Measurements from ENCODE around the gene MAD1L1.
"Not testable (repeated sequence)": the region's sequence is repeated elsewhere in the genome, so short reads cannot be mapped to it uniquely, and the experiment has no call there.

Gene MAD1L1

DNA sequence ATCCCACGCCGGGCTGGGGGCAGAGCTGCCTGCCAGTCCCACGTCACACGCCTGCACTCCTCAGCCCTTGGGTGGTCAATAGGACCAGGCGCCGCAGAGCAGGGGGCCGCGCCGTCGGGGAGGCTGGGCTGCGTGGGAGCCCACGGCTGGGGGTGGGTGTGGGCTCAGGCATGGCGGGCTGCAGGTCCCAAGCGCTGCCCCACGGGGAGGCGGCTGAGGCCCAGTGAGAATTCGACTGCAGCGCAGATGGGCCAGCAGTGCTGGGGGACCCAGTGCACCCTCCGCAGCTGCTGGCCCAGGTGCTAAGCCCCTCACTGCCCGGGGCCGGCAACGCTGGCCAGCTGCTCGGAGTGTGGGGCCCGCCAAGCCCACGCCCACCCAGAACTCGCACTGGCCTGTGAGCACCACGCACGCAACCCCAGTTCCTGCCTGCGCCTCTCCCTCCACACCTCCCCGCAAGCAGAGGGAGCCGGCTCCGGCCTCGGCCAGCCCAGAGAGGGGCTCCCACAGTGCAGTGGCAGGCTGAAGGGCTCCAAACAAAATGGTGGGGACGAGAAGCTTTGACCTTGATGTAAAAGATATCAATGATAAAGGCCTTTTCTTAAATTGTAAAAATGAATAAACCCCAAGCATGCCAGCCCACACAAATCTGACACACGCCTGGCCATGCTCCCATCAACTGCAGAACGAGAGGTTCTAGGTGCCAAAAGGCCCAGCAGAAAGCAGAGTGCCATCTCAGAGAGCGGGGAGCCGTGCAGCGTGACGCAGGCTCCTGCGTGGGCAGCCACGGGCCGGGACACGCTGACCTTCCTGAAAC lies 255.5 kb downstream of the MAD1L1 start:
- no peak for DNase-seq

DNA sequence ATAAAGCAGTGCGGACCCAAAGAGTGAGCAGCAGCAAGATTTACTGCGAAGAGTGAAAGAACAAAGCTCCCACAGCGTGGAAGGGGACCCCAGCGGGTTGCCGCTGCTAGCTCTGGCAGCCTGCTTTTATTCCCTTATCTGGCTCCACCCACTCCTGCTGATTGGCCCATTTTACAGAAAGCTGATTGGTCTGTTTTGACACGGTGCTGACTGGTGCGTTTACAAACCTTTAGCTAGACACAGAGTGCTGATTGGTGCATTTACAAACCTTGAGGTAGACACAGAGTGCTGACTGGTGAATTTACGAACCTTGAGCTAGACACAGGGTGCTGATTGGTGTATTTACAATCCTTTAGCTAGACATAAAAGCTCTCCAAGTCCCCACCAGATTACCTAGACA lies 256.2 kb downstream of the MAD1L1 start:
- not testable (repeated sequence) for DNase-seq

DNA sequence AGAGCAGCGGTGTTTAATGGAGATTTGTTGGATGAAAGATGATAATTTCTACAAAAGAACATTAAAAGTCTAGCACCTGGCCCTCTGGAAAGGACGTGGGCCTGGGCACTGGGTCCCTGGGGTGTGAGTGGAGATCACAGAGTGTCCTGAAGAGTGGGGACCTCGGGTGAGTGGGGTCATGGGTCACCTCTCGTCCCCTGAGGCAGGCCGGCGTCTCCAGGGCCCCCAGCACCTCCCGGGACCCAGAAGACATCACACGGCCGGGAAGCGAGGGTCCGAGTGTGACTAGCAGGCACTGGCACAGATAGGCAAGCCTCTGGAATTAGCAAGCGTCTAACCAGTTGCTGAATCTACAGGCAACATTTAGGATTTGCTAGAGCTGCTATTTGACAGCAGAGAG lies 257.2 kb downstream of the MAD1L1 start:
- no peak for DNase-seq

DNA sequence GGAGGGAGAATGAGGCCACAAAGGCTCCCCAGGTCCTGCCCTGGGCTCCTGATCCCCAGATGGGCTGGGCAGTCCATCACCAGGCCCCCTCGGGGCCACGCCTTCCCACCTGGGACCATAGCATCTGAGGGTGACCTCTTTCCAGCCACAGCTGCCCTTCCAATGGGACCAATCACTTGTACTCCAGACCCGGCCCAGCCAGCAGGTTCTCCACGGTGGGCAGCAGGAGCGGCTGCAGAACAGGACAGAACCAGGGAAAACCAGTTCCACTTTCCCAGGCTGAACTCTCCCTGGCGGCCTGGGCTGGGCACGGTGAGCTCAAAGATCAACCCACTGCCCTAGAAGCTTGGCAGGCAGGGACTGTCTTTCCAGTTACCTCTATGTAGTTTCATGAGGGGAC lies 257.6 kb downstream of the MAD1L1 start:
- DNase-seq = no peak

DNA sequence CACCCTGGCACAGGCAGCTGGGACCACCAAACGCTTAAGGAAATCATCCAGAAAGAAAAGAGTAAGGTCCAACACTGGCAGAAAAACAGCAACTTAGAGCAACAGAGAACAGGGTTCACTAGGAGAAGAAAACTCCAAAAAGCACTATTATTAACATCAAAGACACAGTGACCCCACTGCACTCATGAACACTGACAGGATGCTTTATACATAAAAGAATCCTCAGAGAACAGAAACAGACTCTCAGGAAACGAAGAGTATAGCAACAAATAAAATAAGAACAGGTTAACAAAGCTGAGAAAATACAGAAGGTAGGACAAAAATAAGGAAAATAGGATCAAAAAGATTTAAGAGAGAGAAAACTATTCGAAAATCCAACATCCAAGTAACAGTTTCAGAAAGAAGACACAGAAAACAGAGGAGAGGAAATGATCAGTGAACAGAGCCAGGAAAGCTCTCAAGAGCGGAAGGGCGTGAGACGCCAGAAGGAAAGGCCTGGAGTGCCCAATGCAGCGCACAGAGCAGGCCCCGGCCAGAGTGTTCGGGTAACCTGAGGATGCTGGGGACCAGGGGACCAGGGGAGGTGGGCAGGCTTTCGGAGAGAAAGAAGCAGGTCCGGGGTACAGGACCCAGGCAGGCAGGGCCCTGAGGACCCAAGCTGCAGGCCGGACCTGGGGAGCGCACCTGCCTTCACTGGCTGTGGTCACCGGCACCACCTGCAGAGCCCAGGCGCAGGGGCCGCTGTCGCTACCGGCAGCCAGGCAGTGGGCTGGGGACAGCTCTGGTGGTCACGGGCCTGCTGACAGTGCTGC lies 258.2 kb downstream of the MAD1L1 start:
- no peak for DNase-seq

DNA sequence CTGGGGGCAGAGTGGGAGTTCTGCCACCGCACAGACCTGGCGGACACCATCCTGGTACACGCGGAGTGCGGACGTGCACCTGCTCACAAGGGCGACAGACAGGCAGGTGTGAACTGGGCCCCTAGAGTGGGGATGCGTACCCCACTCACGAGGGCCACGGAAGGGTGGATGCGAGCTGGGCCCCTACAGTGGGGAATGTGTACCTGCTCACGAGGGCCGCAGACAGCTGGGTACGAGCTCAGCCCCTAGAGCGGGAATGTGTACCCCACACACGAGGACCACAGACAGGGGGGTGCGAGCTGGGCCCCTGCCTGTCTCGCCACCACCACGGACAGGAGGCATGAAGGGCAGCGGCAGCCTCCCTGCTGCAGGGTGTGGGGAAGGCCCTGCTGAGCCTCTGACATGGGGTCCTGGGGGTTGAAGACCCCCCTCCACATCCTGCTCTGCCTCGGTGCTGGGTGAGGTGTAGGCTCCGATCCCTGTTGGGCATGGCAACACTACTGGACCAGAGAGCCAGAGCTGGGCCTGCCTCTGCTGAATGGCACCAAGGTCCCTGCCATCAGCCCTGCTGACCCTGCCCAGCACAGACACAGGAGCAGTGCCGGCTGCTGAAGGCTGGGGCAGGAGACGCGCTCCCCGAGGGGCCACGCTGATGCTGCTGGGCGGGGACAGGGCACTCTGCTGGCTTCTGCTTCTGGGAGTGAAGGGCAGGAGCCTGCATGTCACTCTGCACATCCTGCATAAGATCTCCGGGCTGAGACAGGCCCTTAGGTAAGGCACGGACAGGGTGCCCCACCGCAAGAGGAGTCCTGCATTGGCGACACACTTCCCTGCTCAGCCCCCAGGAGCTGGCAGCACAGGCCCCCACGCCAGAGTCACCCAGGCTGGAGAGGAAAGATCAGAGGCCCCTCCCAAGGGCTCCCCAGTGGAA lies 259.2 kb downstream of the MAD1L1 start:
- no peak for DNase-seq

DNA sequence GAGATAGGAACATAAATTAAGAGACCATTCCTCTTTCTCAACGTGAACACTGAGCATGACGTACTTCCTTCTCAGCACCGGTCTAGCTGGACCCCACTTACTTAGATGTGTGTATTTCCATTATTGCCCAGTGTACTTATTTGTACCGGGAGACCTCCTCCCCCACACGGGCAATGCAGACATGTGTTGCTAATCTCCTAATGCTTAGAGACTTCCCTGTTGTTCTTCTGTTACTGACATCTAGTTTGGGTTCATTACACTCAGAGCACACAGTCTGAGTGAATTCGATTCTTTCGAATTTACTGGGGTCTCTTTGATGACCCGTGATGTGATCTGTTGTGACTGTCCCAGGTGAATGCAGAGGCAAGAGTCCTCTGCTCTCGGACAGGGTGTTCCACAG lies 260.0 kb downstream of the MAD1L1 start:
- DNase-seq = no peak

DNA sequence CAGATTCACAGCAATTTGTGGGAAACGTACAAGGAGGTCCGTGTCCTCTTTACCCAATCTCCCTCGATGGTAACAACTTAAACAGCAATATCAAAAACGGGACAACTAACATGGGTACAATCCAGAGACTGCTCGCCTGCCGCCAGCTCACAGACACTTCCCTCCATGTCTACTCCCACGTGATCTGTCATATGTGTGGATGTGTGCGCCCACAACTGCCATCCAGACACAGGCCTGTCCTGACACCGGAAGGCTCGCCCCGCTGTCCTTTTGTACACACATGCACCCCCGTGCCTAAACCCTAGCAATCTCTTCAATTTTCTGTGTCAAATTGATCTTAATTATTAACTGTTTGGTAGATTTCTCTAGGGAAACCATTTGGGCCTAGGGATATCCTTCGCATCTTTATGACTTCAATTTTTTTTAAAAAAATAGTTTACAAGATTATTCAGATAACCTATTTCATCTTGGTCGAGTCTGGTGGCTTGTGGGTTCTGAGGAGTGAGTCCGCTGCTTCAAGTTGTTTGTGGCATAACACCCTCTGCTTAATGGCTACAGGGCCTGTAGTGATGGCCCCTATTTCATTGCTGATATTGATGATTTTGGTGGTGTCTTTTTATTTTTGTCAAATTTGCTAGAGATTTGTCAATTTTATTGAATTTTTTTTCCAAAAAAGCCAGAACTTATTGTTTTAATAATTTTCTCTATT lies 260.6 kb downstream of the MAD1L1 start:
- DNase-seq = no peak

DNA sequence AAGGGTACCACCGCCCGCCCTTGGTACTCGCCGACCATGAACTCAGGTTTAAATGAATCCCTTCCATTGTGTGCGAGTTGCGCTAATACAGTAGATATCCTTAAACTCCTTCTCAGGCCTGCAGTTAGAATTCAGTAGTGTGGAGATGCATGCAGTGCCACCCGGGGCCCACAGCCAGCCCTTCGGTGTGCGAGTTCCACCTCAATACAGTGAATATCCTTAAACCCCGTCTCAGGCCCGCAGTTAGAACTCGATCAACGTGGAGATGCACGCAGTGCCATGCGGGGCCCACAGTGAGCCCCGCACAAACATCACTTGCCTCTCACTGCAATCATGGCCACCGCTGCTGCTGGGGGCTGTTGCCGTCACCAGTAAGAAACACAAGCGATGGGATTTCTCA lies 261.9 kb downstream of the MAD1L1 start:
- DNase-seq = no peak

DNA sequence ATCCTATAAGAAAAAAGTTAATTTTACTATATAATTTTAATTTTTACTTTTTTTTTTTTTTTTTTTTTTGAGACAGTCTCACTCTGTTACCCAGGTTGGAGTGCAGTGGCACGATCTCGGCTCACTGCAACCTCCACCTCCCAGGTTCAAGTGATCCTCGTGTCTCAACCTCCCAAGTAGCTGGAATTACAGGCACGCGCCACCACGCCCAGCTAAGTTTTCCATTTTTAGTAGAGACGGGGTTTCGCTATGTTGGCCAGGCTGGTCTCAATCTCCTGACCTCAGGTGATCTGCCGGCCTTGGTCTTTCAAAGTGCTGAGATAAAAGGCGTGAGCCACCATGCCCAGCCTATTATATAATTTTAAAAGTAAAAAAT lies 262.5 kb downstream of the MAD1L1 start:
- DNase-seq = not testable (repeated sequence)

DNA sequence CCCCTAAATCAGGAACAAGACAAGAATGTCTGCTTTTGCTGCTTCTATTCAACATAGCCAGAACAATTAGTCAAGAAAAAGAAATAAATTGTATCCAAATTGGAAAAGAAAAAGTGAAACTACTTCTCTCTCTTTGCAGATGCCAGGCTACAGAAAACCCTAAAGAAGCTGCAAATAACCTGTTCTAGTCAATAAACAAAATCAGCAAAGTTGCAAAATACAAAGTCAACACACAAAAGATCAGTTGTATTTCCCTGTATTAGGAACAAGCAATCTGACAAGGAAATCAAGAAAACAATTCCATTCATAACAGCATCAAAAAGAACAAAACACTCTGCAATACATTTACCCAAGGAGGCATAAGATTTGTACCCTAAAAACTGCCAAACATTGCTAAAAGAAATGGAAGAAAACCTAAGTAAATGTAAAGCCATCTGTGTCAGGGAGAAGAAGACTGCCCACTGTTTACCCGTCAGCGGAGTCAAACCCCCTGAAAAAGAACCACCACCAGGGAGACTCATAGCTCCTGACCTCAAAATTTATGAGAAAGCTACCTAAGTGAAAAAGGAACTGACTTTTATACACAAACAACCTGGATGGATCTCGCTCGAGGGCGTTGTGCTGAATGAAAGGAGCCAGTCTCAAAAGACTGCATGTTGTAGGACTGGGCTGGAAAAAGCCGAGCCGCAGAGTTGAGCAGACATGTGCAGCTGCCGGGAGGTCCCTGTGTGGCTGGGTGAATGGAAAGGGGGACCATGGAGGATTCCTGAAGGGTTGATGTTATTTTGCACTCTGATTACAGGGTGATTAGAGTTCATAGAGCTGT lies 263.1 kb downstream of the MAD1L1 start:
- no peak for DNase-seq

DNA sequence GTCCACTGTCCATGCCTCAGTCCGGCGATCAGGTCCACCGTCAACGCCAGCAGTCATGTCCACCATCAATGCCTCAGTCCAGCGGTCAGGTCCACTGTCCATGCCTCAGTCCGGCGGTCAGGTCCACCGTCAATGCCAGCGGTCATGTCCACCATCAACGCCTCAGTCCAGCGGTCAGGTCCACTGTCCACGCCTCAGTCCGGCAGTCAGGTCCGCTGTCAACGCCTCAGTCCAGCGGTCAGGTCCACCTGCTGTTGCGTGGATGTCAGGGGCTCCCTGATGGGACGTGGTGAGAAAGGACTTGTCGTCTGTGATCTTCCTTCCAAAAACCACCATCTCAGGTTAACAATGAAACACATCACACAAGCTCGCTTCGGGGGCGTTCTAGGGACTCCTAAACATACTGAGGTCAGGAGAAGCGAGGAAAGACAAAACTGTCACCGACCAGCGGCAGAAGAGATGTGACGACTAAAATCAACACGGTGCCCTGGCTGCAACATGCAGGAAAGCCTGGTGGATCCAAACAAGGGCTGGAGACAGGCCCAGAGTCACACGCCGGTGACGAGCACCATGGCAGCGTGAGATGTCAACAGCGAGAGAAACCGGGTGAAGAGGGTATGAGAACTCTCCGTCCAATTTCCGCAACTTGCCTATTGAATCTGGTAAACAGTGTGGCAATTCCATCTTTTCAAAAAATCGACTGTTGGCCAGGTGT lies 264.2 kb downstream of the MAD1L1 start:
- DNase-seq = no peak

DNA sequence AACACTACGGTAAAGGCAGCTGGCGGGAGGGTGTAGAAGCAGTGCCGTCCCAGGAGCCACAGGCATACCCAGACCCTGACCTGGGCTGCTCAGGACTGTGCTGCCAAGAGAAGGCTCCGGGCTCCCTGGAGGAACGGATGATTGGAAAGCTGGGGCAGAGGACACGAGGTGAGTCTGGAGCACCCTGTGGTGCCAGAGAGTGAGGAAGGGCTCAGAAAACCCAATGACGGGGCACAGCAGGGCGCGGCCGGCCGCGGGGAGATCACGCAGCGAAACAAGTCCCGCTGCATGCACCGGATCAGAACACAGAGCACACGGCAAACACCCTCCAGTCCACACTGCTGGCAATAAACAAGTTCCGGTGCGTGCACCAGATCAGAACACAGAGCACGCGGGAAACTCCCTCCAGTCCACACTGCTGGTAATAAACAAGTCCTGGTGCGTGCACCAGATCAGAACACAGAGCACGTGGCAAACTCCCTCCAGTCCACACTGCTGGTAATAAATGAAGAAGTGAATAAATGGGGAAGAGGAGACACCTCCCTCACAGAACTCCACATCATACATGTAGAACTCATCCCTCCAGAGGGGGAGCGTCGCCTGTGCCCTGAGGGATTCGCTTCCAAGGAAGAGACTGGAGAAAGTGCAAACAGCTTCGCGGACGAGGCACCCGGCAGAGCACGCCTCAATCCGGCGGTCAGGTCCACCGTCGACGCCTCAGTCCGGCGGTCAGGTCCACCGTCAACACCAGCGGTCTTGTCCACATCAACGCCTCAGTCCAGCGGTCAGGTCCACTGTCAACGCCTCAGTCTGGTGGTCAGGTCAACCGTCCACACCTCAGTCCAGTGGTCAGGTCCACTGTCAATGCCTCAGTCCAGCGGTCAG lies 265.0 kb downstream of the MAD1L1 start:
- DNase-seq = no peak

DNA sequence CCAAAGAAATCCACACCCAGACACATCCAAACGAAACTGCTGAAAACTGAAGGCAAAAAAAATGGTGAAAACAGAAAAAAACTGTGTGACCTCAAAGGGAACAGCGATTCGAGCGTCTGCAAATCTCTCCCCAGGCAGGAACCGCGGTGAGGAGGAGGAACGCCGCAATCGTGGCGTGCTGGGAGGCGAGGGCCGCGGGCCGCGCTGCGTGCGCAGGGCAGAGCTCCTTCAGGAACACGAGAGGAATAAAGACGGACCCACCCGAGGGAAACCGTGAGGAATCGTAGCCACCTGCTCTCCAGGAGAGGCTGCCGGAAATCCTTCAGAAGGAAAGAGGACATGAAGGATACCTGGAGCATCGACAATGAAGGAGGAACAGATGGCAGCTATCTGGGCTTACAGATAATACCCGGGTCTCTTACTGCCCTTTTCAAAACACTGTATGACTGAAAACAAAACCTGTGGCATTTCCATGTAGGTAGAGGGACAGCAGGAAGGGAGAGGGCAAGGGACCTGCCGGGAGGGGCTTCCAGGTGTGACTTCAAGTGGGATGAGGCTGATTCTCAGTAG lies 266.0 kb downstream of the MAD1L1 start:
- no peak for DNase-seq

DNA sequence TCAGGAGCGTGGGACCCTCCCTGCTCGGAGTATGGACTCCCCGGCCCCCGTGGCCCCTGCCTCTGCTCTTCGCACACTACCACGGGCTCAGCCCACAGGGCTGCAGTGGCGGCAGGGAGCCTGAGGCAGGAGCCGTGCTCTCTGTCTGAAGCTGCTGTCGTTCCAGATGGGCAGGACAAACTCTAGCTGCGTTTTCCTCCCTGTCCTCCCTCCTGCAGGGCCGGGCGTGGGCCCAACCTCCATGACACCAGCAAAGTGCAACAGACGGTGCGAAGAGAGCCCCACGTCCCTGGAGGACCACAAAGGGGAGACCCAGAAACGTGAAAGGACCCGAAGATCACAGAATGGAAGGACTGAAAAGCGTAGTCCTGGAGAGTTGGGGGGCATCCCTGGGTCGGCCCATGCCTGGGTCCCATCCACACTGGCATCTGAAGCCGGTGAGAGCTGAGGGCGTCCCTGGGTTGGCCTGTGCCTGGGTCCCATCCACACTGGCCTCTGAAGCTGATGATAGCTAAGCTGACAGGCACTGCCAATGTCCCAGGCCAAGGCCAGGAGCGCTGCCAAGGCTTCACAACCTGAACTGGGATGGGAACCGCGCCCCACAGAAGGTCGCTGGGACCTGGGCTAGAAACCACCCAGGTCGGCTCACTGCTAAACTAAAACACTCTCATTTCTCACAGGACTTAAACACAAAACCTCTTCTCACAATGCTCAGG lies 267.0 kb downstream of the MAD1L1 start:
- DNase-seq = no peak

DNA sequence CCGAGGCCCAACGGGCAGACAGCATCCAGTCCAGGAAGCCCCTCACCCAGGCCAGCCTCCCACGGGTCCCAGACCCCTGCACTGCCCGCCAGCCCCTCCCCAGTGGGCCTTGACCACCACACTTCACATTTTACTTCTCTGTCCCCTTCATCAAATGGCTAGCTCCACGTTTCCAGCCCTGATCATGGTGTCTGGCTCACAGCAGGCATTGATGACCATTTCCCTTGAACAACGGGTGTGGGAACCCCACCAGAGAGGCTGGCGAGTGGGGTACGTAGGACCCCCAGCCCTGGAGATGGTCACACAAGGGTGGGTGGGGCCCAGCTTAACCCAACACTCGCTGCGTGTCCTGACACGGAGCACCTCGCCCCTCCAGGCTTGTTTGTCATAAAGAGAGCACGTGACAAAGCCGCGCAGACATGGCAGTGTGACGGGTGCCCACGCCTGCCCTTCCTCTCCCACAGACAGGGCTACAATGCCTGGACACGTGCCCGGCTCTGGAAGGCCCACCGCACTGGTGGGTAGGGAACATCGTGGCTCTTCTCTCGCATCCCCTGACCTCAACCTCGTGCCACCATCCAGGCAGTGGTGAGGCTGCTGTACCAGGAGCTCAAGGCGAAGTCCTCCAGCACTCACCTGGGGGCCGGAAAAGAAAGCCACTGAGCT lies 267.7 kb downstream of the MAD1L1 start:
- DNase-seq = no peak

DNA sequence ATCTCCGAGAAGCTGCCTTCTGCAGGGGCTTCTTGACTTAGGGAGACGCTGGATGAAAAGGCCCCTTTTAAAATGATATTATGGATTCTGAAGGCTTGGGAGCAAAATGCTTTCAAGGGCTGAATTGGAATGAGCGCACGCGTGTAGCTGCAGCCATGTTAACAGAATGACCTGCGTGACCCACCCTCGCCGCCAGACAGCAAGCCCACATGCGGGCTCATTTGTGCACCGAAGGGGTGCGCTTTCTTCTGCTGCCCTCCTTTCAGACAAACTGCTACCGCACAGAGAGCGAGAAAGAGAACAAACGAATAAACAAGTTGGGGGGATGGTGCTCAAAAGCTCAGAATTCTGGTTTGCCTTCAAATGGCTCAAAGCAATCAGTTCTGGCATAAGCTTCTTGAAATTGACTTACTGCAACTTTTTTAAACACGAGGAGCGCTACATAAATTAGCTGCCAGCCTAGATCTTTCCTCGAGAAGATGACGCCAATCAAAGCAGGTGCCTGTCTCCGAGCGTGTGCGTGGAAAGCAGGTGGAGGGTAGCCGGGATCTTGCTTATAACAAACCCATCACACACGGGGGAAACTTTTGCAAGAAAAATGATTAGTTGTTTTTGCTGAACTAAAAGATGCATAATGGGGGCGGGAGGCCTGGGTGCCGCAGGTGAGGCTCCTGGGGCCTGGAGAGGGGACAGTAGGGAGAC lies 268.4 kb downstream of the MAD1L1 start:
- no peak for DNase-seq

DNA sequence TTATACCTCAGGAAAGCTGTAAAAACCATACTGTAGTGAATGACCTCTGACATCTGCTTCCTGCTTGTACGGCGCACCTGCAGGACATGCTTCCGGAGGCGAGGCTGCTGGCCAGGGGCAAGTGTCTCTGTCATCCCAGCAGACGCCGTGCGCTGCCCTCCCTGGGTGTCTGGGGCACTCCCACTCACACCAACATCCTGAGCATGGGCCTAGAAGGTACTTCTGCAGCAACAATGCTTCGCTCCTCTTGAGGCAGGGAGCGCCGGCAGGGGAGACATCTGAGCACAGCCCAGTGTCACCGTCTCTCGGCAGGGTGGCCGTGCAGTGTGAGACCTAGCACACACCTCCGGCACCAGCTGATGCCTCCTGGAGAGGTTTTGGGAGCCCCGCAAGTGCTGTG lies 269.2 kb downstream of the MAD1L1 start:
- no peak for DNase-seq
